DMS79 (cell line): ENCODE results near the gene VGLL4.
"Not testable (repeated sequence)": the region's sequence is repeated elsewhere in the genome, so short reads cannot be mapped to it uniquely, and the experiment has no call there.

Source experiments
- DNase-seq: peaks from one replicate; lab custom pipeline; 2025; lab: John Stamatoyannopoulos, UW

Gene VGLL4

GRCh38 chr3:11584570-11584969 lies 59.1 kb downstream of the VGLL4 start:
- DNase-seq: no peak

GRCh38 chr3:11583638-11584046 lies 60.1 kb downstream of the VGLL4 start:
- no peak for DNase-seq

GRCh38 chr3:11583235-11583634 lies 60.5 kb downstream of the VGLL4 start:
- no peak for DNase-seq

GRCh38 chr3:11582191-11582968 lies 61.3 kb downstream of the VGLL4 start:
- DNase-seq: peak; percentile 69

GRCh38 chr3:11581237-11582190 lies 62.2 kb downstream of the VGLL4 start:
- peak; percentile 69 for DNase-seq

GRCh38 chr3:11580645-11581044 lies 63.1 kb downstream of the VGLL4 start:
- no peak for DNase-seq

GRCh38 chr3:11578169-11578568 lies 65.5 kb downstream of the VGLL4 start:
- no peak for DNase-seq

GRCh38 chr3:11576453-11576852 lies 67.3 kb downstream of the VGLL4 start:
- DNase-seq: no peak

- DNase-seq: no peak
Observed at GRCh38 chr3:11575677-11576076, 68.0 kb downstream of the VGLL4 start.

- no peak for DNase-seq
Observed at GRCh38 chr3:11574981-11575669, 68.6 kb downstream of the VGLL4 start.

- DNase-seq: not testable (repeated sequence)
Observed at GRCh38 chr3:11572660-11573059, 71.1 kb downstream of the VGLL4 start.

GRCh38 chr3:11570789-11571495 lies 72.8 kb downstream of the VGLL4 start:
- DNase-seq: no peak

- DNase-seq: no peak
Observed at GRCh38 chr3:11570251-11570650, 73.5 kb downstream of the VGLL4 start.

GRCh38 chr3:11569156-11569741 lies 74.5 kb downstream of the VGLL4 start:
- DNase-seq: no peak

- DNase-seq: no peak
Observed at GRCh38 chr3:11568503-11569155, 75.1 kb downstream of the VGLL4 start.

- no peak for DNase-seq
Observed at GRCh38 chr3:11567516-11568467, 75.9 kb downstream of the VGLL4 start.

GRCh38 chr3:11566916-11567315 lies 76.8 kb downstream of the VGLL4 start:
- no peak for DNase-seq

- DNase-seq: no peak
Observed at GRCh38 chr3:11566478-11566877, 77.2 kb downstream of the VGLL4 start.

GRCh38 chr3:11565932-11566331 lies 77.8 kb downstream of the VGLL4 start:
- no peak for DNase-seq

GRCh38 chr3:11565492-11565891 lies 78.2 kb downstream of the VGLL4 start:
- DNase-seq: no peak
